B cell (primary cell): ENCODE results near the gene ZC3H18. TPM values are rescaled to one million over a fixed set of nuclear protein-coding genes. Genes with fewer than 3 reads are reported as not detected.

Source experiments
- ATAC-seq: fragments of 200-7000 bp; cut with Tn5 transposase; one replicate; pipeline ENCODE4 v1.10.0; 2021; ENCODE audit warnings: low read depth, mild to moderate bottlenecking, moderate number of reproducible peaks, moderate library complexity
- CTCF ChIA-PET: fragments of 350-600 bp; sonication (Branson Sonifier 250); formaldehyde crosslinking; loops from one replicate; lab custom pipeline; 2021; ENCODE audit warnings: antibody characterized with exemption, inconsistent platforms; lab: Charles Lee
- POLR2A ChIA-PET: fragments of 350-600 bp; sonication (Branson Sonifier 250); formaldehyde crosslinking; loops from one replicate; lab custom pipeline; 2021; ENCODE audit warnings: antibody characterized with exemption; lab: Charles Lee
- DNase-seq: peaks from one replicate; pipeline ENCODE4 v3.0.0; 2013
- H2AFZ ChIP-seq: 2 replicates; pipeline ENCODE4 v1.6.1; 2012; ENCODE audit warnings: mild to moderate bottlenecking, low read depth, low read length; ENCODE audit not compliant: insufficient read depth, poor library complexity, severe bottlenecking
- H3K27ac ChIP-seq, 2 donors: 1 replicate in 1 of 2; 2 replicates in 1 of 2; pipeline ENCODE4 v1.5.1; 2012 to 2013; ENCODE audit warnings: low read length in 2 of 2, mild to moderate bottlenecking in 2 of 2, moderate library complexity in 1 of 2
- H3K27me3 ChIP-seq, 4 experiments: fragments of 200-600 bp in 1 of 4; sonication (generic) in 1 of 4; replicated peaks in 1 of 4; 1 replicate in 2 of 4; 2 replicates in 2 of 4; pipeline versions ENCODE4 v1.6.1 to v1.7.0; 2013 to 2016; ENCODE audit warnings: low read length in 3 of 4, mild to moderate bottlenecking in 2 of 4, mixed read lengths in 1 of 4, moderate library complexity in 1 of 4; ENCODE audit not compliant: insufficient read depth in 4 of 4, control insufficient read depth in 3 of 4; ENCODE audit errors: control extremely low read depth in 1 of 4
- H3K36me3 ChIP-seq, 2 experiments: replicated peaks in 1 of 2; 1 replicate in 1 of 2; 2 replicates in 1 of 2; pipeline versions ENCODE4 v1.6.1 to v1.7.1; 2013; ENCODE audit warnings: low read length in 1 of 2; ENCODE audit not compliant: insufficient read depth in 2 of 2, control insufficient read depth in 1 of 2; ENCODE audit errors: control extremely low read depth in 1 of 2, extremely low read depth in 1 of 2
- H3K4me1 ChIP-seq, 2 donors: fragments of 200-600 bp in 1 of 2; sonication (generic) in 1 of 2; 1 replicate in 1 of 2; 2 replicates in 1 of 2; pipeline versions ENCODE4 v1.5.1 to v1.6.1; 2013 to 2017; ENCODE audit warnings: low read length in 2 of 2; ENCODE audit not compliant: control insufficient read depth in 2 of 2, insufficient read depth in 2 of 2
- H3K4me2 ChIP-seq: replicated peaks from 2 replicates; pipeline ENCODE3; 2012; ENCODE audit warnings: mild to moderate bottlenecking, low read depth, low read length; ENCODE audit not compliant: poor library complexity, severe bottlenecking
- H3K4me3 ChIP-seq, 5 experiments: fragments of 200-600 bp in 1 of 5; sonication (generic) in 1 of 5; 1 replicate in 3 of 5; 2 replicates in 2 of 5; pipeline versions ENCODE4 v1.5.1 to v1.7.0; 2011 to 2016; ENCODE audit warnings: low read length in 4 of 5, mild to moderate bottlenecking in 4 of 5, low read depth in 2 of 5, control low read depth in 1 of 5, moderate library complexity in 1 of 5; ENCODE audit not compliant: insufficient read depth in 1 of 5; ENCODE audit errors: control extremely low read depth in 1 of 5, extremely low read depth in 1 of 5
- H3K79me2 ChIP-seq: fragments of 200-600 bp; sonication (generic); one replicate; pipeline ENCODE4 v1.6.0; 2016; ENCODE audit warnings: low read length; ENCODE audit not compliant: control insufficient read depth, insufficient read depth
- H3K9ac ChIP-seq: fragments of 200-600 bp; sonication (generic); 2 replicates; pipeline ENCODE4 v1.6.1; 2017; ENCODE audit warnings: mild to moderate bottlenecking, low read length, moderate library complexity
- H3K9me3 ChIP-seq, 3 donors: one replicate each; pipeline versions ENCODE4 v1.6.1 to v1.7.1; 2013; ENCODE audit warnings: low read length in 2 of 3; ENCODE audit not compliant: control insufficient read depth in 2 of 3, insufficient read depth in 1 of 3; ENCODE audit errors: control extremely low read depth in 1 of 3
- H4K20me1 ChIP-seq: 2 replicates; pipeline ENCODE4 v1.6.0; 2012; ENCODE audit warnings: mild to moderate bottlenecking, low read length; ENCODE audit not compliant: insufficient read depth, control insufficient read depth, poor library complexity, severe bottlenecking
- H3K27ac Mint-ChIP-seq: one replicate; pipeline ENCODE4 v1.8.0; 2021; ENCODE audit warnings: mixed read lengths
- H3K27me3 Mint-ChIP-seq: one replicate; pipeline ENCODE4 v1.8.0; 2021; ENCODE audit warnings: mixed read lengths
- H3K4me1 Mint-ChIP-seq: one replicate; pipeline ENCODE4 v1.8.0; 2021; ENCODE audit warnings: mixed read lengths
- H3K4me3 Mint-ChIP-seq: one replicate; pipeline ENCODE4 v1.8.0; 2021; ENCODE audit warnings: mixed read lengths
- H3K9me3 Mint-ChIP-seq: one replicate; pipeline ENCODE4 v1.8.0; 2022; ENCODE audit warnings: mixed read lengths; ENCODE audit not compliant: insufficient read depth
- CTCF ChIP-seq: fragments of 200-600 bp; IDR thresholded peaks from one replicate; pipeline ENCODE4 v1.8.0; 2022; ENCODE audit warnings: antibody characterized with exemption, mild to moderate bottlenecking
- EZH2 ChIP-seq: IDR thresholded peaks from 2 replicates; pipeline ENCODE4 v1.6.1; 2012; ENCODE audit warnings: borderline replicate concordance, low read depth, mild to moderate bottlenecking, moderate library complexity, low read length; ENCODE audit not compliant: insufficient read depth, poor library complexity, severe bottlenecking
- WGBS: methylation state at CpG from one replicate; pipeline ENCODE4 v1.1.5; 2013; ENCODE audit warnings: missing lambda C conversion rate; ENCODE audit not compliant: insufficient coverage; 5-methylcytosine and 5-hydroxymethylcytosine counted together
- intact Hi-C: fragments of 100-400 bp; cut with micrococcal nuclease; formaldehyde crosslinking; loops from one replicate; pipeline ENCODE4 v1.10.0; 2022
- polyA plus RNA-seq: library from polyadenylated mRNA; depleted of rRNA; stranded (reverse); fragments of >200 nt; gene quantifications from 2 replicates; pipeline ENCODE4 v1.2.3, GENCODE V29; 2012
- total RNA-seq, 2 donors: library from RNA; stranded (reverse); fragments of 120-200 nt in 1 of 2; gene quantifications; 1 replicate in 1 of 2; 2 replicates in 1 of 2; pipeline versions ENCODE4 v1.2.3 to v1.2.4, GENCODE V29; 2013 to 2022

Gene ZC3H18
- total and polyA plus RNA-seq, 2 donors (not counting 1 experiment from before 2014, with no cell fraction given): 40.4 to 74.2 TPM

- H3K9me3 ChIP-seq: no peaks in the 10 kb centered on the region
- no peak overlapping the region for H3K27ac ChIP-seq
- H3K27me3 ChIP-seq: no peaks in the 10 kb centered on the region
- H3K27me3 Mint-ChIP-seq: no peaks in the 10 kb centered on the region
- peaks cover 94% of the 10 kb centered on the region for H4K20me1 ChIP-seq
- peaks cover 10% of the 10 kb centered on the region for H3K4me1 Mint-ChIP-seq
- H3K4me3 ChIP-seq: no peak overlapping the region
- H3K36me3 ChIP-seq: peaks cover 5 to 74% of the 10 kb centered on the region in 2 experiments
- TF ChIP-seq CTCF (no peak), EZH2 (no peak)
- ATAC-seq (no peak), DNase-seq (no peak)
- intact Hi-C loops: no loop called here
- POLR2A ChIA-PET: no interaction called here
- H3K4me3 Mint-ChIP-seq: no peak overlapping the region
- H3K79me2 ChIP-seq: peaks cover 99% of the 10 kb centered on the region
- H3K4me1 ChIP-seq: no peaks in the 10 kb centered on the region
- no peak overlapping the region for H3K4me2 ChIP-seq
- CTCF ChIA-PET: no interaction called here
- no peak overlapping the region for H3K27ac Mint-ChIP-seq
- no peaks in the 10 kb centered on the region for H3K9me3 Mint-ChIP-seq
- WGBS: 92% methylated on average over 13 of the region's 14 CpGs
- H2AFZ ChIP-seq: no peak overlapping the region
- H3K9ac ChIP-seq: no peak overlapping the region
Measured at GRCh38 chr16:88582912-88583575, 12.8 kb downstream of the ZC3H18 start.

GRCh38 chr16:88584676-88585075, 14.5 kb downstream of the ZC3H18 start:
- H3K9ac ChIP-seq: no peak overlapping the region
- H3K27ac ChIP-seq: no peak overlapping the region
- Mint-ChIP-seq H3K27ac (no peak overlapping the region), H3K4me1 (peaks cover 8% of the 10 kb centered on the region), H3K27me3 (no peaks in the 10 kb centered on the region), H3K4me3 (no peak overlapping the region), H3K9me3 (no peaks in the 10 kb centered on the region)
- TF ChIP-seq EZH2 (no peak), CTCF (no peak)
- intact Hi-C loops: no loop called here
- no peaks in the 10 kb centered on the region for H3K27me3 ChIP-seq
- peaks cover 92% of the 10 kb centered on the region for H4K20me1 ChIP-seq
- POLR2A ChIA-PET: no interaction called here
- peaks cover 14 to 77% of the 10 kb centered on the region in 2 experiments for H3K36me3 ChIP-seq
- ATAC-seq (no peak), DNase-seq (no peak)
- no CpG with 5 or more reads among the region's 6 CpGs for WGBS
- peaks cover 89% of the 10 kb centered on the region for H3K79me2 ChIP-seq
- H3K4me1 ChIP-seq: no peaks in the 10 kb centered on the region
- CTCF ChIA-PET: interaction anchor here (1.5 kb wide), 1 partner anchor 153 kb away, joined by 5 read pairs; no protein-coding TSS in a partner anchor
- H3K9me3 ChIP-seq: no peaks in the 10 kb centered on the region
- H3K4me2 ChIP-seq: no peak overlapping the region
- H3K4me3 ChIP-seq: no peak overlapping the region
- no peak overlapping the region for H2AFZ ChIP-seq
